ENCODE results near the gene DEFB129.
A peak's percentile ranks its signal among the peaks of the same experiment; 100 is the strongest.
"Not testable (repeated sequence)": the region's sequence is repeated elsewhere in the genome, so short reads cannot be mapped to it uniquely, and the experiment has no call there.

Gene DEFB129

GRCh38 chr20:226958-227357, at the start of gene DEFB129:
DEFB129 (plus strand) TSS chr20:227258; CDS start chr20:227289, 31 bp downstream.
- no peak for DNase-seq

DNA sequence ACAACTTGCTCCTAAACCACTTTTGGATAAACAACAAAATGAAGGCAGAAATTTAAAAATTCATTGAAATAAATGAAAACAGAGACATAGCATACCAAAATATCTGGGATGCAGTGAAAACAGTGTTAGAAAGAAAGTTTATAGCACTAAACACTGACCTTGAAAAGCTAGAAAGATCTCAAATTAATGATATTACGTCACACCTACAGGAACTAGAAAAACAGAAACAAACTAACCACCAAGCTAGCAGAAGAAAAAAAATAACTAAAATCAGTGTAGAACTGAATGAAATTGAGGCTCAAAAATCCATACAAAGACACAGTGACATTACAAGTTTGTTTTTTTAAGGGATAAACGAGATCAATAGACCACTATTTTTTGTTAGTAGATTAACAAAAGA, 42.8 kb upstream of the DEFB129 start:
- DNase-seq, result no peak

GRCh38 chr20:187733-188132, 39.3 kb upstream of the DEFB129 start:
- no peak for DNase-seq

GRCh38 chr20:189611-190010, 37.4 kb upstream of the DEFB129 start, which contains the start of gene DEFB128:
DEFB128 (minus strand) TSS chr20:189711; CDS start chr20:189623, 88 bp downstream.
- DNase-seq, result no peak

GRCh38 chr20:198225-198624, 28.8 kb upstream of the DEFB129 start:
- no peak for DNase-seq

- no peak for DNase-seq
Observed at GRCh38 chr20:199996-200395, 27.1 kb upstream of the DEFB129 start.

DNA sequence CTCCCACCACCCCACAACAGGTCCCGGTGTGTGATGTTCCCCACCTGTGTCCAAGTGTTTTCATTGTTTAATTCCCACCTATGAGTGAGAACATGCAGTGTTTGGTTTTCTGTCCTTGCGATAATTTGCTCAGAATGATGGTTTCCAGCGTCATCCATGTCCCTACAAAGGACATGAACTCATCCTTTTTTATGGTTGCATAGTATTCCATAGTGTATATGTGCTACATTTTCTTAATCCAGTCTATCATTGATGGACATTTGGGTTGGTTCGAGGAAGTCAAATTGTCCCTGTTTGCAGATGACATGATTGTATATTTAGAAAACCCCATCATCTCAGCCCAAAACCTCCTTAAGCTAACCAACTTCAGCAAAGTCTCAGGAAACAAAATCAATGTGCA, 23.4 kb upstream of the DEFB129 start:
- DNase-seq, result not testable (repeated sequence)

DNA sequence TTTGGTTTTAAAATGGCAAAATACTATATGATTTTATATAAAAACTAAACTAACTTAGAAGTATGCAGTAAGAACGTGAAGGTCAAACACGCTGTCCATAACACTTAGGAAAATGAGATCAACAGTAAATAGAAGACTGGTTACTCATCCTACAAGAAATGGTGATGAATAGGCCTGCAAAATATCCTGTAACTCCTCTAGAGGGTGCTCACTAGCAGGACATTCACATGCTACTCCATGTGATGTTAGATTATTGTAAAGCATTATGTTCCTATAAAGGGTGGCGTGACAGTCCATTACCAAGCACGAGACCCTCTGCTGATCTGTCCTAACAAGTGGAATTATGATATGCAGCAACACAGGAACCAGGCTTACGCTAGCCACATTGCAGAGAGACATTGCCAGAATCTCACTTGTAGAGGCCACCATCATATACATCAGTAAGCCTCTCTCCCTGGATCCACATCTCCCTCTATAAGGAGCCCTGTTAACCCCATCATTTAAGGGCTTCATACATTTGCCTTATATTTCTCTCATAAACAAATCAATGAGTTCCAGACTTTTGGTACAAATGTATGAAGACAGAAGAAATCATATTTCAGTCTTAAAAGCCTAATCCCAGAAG, 18.0 kb upstream of the DEFB129 start:
- peak; percentile 82 for DNase-seq

DNA sequence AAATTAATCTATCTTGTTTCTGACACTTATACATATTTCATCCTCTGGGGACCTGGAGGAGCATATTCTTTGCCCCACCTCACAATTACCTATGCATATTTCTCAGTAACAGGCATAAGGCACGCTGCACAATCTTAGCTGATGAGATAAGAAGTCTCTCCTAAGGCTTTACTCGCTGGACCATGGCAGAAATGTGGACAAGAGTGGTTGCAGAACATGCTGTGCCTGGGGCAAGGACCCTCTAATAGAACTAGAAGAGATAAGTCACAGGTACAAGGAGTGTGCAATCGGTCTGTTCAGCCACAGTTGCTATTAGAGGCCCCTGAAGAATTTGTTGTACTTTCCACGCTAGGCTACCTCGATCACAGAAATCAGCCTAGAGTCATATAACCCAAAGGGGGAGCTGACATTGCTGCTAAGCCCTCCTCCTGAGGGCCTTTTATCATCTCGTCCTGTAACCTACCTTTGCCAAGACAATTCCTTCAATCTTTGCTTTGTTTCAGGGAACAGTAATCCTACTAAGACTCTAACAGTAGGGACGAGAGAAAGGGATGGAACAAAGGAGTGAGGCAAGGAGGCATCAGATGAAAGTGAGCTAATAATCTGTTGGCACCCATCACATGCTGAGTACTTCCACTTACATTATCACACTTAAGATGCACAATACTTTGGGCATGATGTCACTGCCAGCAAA, 16.1 kb upstream of the DEFB129 start:
- no peak for DNase-seq

DNA sequence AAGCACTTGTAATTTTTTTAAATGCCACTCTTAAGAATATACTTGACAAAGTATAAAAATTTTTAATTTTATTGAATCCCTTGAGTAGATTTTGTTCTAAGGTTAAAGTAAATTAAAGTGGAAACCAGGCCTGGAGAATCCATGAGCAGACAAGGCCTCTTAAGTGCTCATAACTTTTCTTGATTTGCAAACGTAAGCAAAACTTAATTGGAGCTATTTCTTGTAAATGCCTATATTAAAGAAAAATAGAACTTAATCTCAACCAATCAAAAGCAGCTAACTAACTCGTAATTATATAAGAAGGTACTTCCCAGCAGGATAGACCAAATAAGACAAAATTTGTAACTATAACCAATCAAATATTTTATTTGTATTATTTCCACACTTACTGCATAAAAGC, 12.7 kb upstream of the DEFB129 start:
- no peak for DNase-seq

DNA sequence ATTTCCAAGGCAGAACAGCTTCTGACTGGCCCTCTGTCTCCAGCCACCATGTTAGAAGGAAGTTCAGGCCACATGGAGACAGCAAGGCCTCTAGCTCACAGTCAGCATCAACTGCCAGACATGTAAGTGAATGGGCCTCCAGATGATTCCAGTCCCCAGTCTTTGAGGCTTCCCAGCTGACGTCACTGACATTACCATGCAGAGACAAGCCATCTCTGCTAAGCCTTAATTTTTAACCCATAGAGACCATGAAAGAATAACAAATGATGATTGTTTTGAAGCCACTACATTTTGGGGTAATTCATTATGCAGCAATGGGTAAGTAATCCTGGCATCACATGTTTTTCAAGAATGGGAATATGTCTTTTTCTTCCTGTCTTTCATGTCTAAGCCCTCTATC, 11.3 kb upstream of the DEFB129 start:
- DNase-seq, result no peak

DNA sequence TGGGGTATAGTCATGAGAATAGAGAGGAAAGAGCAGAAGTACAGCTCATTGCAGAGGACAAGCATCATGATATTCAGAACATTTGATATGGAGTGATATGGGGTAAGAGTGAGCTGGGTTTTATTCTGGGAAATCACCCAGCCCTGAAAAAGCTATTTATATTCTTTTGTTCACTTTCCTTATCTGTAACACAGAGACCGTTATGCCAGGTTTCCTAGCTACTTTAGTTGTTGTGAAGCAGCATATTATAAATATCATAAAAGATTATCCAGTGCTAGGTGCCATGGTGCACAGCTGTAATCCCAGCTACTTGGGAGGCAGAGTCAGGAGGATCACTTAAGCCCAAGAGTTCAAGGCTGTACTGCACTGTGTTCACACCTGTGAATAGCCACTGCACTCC, 9.8 kb upstream of the DEFB129 start:
- DNase-seq, result no peak

- peak; percentile 21 for DNase-seq
Observed at GRCh38 chr20:219290-220115, 7.6 kb upstream of the DEFB129 start.

DNA sequence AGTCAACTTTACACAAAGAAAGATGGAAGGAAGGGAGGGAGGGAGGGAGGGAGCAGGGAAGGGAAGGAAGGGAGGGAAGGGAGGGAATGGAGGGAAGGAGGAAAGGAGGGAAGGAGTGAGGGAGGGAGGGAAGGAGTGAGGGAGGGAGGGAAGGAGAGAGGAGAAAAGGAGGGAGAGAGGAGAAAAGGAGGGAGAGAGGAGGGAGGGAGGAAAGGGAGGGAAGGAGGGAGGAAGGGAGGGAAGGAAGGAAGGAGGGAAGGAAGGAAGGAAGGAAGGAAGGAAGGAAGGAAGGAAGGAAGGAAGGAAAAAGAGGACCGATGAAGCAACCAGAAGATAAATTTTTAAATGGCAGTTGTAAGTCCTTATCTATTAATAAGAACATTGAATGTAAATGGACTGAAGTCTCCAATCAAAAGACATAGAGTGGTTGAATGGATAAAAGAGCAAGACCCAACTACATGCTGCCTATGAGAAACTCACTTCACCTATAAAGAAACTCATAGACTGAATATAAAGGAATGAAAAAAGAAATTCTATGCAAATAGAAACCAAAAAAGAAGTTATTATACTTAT, 5.7 kb upstream of the DEFB129 start:
- DNase-seq, result no peak

GRCh38 chr20:225879-226278, 1.2 kb upstream of the DEFB129 start:
- not testable (repeated sequence) for DNase-seq

GRCh38 chr20:227439-228105, 514 bp downstream of the DEFB129 start:
- DNase-seq, result no peak

DNA sequence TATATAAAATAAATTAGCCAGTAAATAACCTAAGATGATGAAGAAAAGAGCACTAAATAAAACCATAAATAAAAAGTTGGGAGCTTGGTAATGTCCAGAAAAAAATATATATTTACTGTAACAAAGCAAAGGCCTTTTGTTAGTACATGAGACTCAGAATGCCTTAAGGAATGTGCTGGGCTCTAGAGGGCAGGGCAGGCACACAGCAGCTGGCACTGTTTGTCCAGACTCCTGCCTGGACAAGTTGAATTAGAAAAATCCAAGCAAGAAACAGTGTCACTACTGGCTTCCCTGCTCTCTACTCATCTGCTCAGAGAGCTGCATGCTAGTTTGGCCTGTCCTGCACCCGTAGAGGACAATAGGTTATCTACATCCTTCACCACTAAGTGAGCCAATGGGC, 8.8 kb downstream of the DEFB129 start:
- DNase-seq, result peak; percentile 34

- DNase-seq, result no peak
Observed at GRCh38 chr20:237489-237888, 10.4 kb downstream of the DEFB129 start.

GRCh38 chr20:237929-238328, 10.9 kb downstream of the DEFB129 start:
- DNase-seq, result no peak

DNA sequence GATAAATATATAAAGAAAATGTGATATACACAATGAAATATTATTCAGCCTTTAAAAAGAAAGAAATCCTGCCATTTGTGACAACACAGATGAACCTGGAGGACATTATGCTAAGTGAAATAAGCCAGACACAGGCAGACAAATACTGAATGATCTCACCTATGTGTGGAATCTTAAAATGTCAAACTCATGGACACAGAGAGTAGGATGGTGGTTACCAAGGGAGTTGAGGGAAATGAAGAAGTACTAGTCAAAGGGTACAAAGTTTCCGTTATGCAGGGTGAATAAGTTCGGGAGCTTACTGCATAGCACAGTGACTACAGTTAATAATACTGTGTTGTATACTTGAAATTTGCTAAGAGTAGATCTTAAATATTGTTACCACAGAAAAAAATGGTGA, 15.8 kb downstream of the DEFB129 start:
- DNase-seq, result no peak

GRCh38 chr20:251354-251753, 24.3 kb downstream of the DEFB129 start:
- DNase-seq, result no peak

DNA sequence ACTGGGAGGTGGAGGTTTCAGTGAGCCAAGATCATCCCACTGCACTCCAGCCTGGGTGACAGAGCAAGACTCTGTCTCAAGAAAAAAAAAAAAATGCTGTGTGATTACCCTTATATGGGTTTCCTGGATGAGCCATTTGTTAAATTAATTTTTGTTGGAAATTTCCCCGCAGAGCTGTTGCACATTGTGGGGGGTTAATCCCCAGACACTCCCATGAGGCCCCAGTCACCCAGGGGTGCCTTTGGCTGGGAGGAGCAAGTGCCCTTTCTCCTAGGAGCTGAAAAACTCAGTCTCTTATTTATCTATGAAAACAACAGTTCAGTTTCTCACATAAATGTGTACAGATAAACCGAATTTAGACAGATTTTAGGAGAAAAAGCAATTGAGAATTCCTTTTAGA, 25.7 kb downstream of the DEFB129 start:
- no peak for DNase-seq

GRCh38 chr20:253447-253846, 26.4 kb downstream of the DEFB129 start:
- DNase-seq, result not testable (repeated sequence)

Measured in HCEC 1CT (cell line).